HEK293T (cell line): ENCODE measurements around the gene CORO2B.
A peak's percentile ranks its signal among the peaks of the same experiment; 100 is the strongest.

ENCODE experiments used
- BHLHE40 ChIP-seq: fragments of 450-650 bp; IDR thresholded peaks from 2 replicates; pipeline ENCODE4 v1.6.1; 2016; ENCODE audit warnings: mild to moderate bottlenecking, moderate library complexity, borderline replicate concordance
- FOXM1 ChIP-seq: fragments of 450-650 bp; IDR thresholded peaks from 2 replicates; pipeline ENCODE4 v1.6.1; 2017; ENCODE audit warnings: mild to moderate bottlenecking, borderline replicate concordance
- HDGF ChIP-seq: fragments of 450-650 bp; IDR thresholded peaks from 2 replicates; pipeline ENCODE4 v1.6.1; 2017; ENCODE audit warnings: antibody characterized with exemption, borderline replicate concordance
- NFRKB ChIP-seq: fragments of 450-650 bp; IDR thresholded peaks from 2 replicates; pipeline ENCODE4 v1.6.1; 2016; ENCODE audit warnings: mild to moderate bottlenecking, moderate library complexity
- SUZ12 ChIP-seq: fragments of 450-650 bp; IDR thresholded peaks from 2 replicates; pipeline ENCODE4 v1.6.1; 2016; ENCODE audit warnings: mild to moderate bottlenecking

DNA sequence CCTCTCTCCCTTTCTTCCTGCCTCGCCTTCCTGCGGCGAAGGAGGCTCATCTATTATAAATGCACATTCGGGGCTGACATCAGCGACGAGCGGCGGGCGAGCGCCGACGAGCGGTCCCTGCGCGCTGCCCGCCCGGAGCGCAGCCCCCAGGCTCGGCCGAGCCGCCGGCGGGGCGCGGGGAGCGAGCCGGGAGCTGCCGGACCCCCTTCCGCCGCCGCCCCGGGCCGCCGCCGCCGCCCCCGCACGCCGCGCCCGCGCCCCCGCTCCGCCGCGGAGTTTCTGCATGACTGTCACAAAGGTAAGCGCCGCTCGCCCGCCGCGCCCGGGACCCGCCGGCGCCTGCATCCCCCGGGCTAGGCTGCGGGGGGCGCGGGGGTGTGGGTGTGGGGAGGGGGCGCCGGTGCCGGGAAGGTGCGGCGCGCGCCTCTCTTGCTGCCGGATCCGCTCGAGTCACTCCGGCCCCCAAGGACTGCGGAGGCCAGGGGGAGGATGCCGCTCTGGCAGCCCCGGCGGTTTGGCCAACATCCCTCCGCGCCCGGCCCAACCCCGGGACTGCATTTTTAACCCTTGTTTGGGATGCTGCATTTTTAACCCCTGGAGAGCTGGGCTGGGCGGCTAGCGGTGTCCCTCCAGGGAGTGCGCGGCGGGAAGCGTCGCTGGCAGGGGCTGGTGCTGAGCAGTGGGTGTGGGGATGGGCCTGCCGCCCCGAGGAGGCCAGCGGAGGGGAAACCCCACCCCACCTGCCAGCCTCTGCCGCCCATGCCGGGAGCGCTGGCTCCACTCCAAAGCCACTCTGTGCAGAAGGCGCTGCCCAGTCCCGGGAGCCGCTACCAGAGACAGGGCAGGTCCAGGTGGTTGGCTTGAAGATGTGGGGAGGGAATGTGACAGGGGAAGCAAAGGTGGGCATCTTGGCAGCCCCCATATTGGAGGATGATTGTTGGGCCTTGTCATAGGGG is at the start of gene CORO2B:
- TF ChIP-seq FOXM1 (no peak), NFRKB (peak; percentile 44; the same call in 1 of the 2 replicates), BHLHE40 (no peak), SUZ12 (no peak), HDGF (no peak)
